Measurements from ENCODE around the gene GPC6.

DNA sequence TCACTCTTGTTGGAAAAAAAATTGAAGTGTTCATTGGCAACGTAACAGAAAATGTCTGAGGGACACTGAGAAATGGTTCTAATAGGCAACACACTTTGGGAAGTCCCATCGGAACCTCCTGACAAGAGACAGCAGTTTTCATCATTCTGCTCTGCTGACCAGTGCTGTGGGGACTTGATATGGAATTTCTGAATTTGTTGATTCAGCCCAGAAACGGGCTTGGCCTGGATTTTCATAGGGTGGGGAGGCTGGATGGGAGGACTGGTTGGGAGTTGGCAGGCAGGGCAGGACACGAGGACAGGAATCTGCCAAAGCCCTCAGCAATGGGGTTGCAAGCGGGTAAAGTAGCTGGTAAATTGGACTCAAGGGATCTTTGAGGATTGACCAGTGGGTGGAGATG lies 1156.4 kb downstream of the GPC6 start:
- no peak for TF ChIP-seq CTCF (IDR thresholded peaks at IDR 0.05 in 2 of 3, conservative IDR thresholded peaks at IDR 0.05 in 1 of 3; ENCODE audit: insufficient read depth in 2 of 3, low read depth in 1 of 3, low read length in 3 of 3)
- TF ChIP-seq, protein P1, sequence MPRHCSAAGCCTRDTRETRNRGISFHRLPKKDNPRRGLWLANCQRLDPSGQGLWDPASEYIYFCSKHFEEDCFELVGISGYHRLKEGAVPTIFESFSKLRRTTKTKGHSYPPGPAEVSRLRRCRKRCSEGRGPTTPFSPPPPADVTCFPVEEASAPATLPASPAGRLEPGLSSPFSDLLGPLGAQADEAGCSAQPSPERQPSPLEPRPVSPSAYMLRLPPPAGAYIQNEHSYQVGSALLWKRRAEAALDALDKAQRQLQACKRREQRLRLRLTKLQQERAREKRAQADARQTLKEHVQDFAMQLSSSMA (CRISPR knock-in tag; IDR thresholded peaks at IDR 0.05) = no peak
- TF ChIP-seq FOXK2 (conservative IDR thresholded peaks at IDR 0.05 in 1 of 2, IDR thresholded peaks at IDR 0.05 in 1 of 2; ENCODE audit: low read depth in 2 of 2) = no peak
- no peak for TF ChIP-seq EP300 (IDR thresholded peaks at IDR 0.05; ENCODE audit: low read length)
